ENCODE results near the gene CRIM1.

- TF ChIP-seq CTCF (conservative IDR thresholded peaks at IDR 0.05; ENCODE audit: low read depth, low read length) (no peak), EZH2 (IDR thresholded peaks at IDR 0.05; ENCODE audit: borderline replicate concordance, low read depth, low read length, poor library complexity, severe bottlenecking) (no peak)
Observed at GRCh38 chr2:36405183-36405582, 49.6 kb downstream of the CRIM1 start.

Data from A673 (cell line).